HG03558 (cell line): ENCODE results near the gene TP73.

Source experiments
- ATAC-seq: cut with Tn5 transposase; IDR thresholded peaks from one replicate; pipeline ENCODE4 v1.9.1; 2021; ENCODE audit warnings: moderate number of reproducible peaks; ENCODE audit not compliant: unreplicated experiment; ENCODE audit errors: extremely low read depth

Gene TP73

DNA sequence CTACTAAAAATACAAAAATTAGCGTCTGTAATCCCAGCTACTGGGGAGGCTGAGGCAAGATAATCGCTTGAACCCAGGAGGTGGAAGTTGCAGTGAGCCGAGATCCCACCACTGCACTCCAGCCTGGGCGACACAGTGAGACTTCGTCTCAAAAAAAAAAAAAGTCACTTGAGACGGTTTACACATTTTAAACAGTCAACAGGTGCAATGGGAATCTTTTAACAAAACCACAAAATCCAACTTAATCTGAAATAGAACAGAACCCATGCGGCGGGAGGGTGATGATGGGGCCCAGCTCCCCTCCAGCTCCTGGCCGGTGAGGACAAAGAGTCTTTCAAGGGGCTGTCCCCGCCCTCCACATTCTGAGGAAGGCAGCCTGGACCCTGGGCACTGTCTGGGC lies 48.3 kb downstream of the TP73 start:
- ATAC-seq: no peak

DNA sequence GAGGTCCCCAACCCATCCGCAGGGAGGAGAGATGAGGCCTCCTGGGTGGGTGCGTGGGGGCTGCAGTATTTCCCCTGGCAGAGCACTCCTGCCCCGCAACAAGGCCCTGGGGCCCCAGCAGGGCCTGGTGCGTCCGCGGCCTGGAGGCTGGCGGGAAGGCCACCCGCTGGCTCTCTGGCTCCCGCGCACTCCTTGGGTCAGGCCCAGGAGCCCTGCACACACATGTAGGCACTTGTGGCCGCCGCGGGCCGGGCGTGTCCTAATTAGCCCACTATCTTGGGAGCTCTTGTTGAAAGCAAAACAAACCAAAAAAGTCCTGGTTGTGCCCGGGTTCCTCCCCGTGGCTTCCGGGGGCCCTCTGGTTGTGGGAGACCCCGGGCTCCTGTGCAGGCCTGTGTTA lies 50.2 kb downstream of the TP73 start:
- no peak for ATAC-seq

DNA sequence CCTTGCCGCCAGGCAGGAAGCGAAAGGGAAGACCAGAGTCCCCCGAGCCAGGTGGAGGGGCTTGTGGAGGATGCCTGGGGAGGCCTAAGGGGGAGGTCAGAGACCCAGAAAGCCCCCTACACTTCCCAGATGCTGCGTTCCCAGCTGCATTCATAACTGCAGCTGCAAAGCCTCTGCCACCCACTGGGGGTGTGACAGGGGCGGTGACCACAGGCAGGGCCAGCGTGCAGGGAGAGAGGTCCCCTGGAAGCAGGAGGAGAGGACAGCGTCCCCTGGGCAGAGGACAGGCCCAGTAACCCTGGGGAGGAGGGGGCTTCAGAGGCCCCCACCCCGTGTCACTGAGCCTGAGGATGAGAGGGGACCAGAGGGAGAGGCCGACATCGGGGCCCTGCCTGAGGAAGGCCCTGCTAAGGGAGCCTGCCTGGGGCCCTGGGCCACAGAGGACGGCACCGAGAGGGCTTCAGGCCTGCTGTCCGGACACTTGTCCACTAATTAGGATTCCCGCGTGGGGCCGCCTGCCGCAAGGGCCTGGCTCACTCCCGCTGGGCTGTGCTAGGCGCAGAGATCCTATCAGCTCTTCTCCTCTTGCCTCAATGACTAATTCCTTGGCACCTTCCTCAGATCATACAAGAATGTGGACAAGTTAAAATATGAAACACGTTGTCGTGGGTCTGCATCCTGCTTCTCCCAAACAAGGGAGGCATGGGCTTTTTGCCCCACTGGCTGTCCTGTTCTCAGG lies 50.8 kb downstream of the TP73 start:
- ATAC-seq: no peak

GRCh38 chr1:3703786-3704371 lies 51.6 kb downstream of the TP73 start:
- no peak for ATAC-seq

DNA sequence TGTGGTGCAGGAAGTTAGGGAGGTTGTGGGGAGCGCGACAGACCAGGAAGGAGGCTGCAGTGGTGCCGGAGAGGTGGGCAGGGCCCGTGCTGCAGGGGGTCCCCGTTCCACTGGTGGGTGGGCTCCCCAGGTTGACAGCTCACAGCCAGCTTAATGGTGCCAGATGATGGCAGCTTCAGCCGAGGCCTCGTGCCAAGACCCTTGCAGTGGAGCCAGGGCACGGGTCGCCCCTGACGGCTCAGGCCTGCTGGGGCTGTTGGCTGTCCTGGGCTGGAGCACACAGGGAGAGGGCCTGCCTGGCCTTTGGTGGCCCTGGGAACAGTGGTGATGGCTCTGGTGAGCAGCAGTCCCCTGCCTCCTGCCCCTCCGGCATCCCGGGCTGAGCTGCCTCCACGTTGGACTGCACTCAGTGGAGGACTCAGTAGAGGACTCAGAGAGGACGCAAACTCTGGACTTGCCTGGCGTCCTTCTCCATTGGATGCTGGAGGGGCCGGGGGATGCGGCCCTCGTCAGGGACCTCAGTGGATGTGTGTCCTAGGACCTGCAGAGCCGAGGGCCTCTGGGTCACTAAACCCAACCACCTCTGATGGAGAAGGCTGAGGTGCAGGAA lies 53.1 kb downstream of the TP73 start:
- no peak for ATAC-seq

DNA sequence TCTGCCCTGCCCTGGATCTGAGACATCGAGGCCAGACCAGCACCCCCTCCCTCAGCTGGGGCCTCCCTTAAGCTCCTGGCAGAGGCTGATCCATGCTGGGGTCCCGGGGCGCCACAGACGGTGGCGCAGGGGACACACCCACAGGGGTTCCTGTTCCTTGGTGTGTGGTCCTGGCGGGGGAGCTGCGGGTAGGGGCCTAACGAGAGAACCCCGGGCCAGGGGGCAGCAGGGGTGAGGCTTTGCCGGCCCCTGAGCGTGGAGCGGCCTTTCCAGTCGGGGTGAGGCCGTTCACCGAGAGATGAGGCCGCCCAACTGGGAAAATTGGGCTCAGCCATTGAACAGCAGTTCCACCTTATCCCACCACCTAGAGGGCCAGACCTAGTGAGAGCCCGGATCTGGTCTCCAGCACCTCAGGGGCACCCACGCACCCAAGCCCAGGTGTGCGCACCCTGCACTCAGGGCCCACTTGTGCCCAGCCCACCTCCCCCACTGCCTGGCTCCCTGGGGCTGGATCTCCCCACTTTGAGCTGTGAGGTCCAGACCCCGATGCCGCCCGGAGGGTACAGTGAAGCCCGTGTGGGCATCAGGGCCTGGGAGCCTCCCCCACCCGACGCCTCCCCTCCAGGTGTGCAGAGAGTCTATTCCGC lies 54.5 kb downstream of the TP73 start:
- no peak for ATAC-seq

DNA sequence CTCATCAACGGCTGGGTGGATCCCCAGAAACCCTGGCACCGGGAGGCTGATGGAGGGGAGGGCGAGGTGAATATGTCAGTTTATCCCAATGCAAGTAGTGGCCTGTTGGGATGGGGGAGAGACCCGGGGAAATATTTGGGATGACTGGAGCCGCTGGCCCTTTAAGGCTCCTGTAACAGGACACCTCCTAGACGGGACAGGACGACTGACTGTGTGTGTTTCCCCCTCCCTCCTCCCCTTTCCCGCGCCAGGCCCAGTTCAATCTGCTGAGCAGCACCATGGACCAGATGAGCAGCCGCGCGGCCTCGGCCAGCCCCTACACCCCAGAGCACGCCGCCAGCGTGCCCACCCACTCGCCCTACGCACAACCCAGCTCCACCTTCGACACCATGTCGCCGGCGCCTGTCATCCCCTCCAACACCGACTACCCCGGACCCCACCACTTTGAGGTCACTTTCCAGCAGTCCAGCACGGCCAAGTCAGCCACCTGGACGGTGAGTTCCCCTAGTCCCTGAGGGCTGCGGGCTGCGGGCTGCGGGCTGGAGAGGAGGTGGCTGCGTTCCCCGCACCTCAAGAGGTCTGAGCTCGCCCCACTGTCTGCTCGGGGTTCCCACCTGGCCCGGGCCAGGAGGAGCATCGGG lies 55.1 kb downstream of the TP73 start:
- no peak for ATAC-seq

DNA sequence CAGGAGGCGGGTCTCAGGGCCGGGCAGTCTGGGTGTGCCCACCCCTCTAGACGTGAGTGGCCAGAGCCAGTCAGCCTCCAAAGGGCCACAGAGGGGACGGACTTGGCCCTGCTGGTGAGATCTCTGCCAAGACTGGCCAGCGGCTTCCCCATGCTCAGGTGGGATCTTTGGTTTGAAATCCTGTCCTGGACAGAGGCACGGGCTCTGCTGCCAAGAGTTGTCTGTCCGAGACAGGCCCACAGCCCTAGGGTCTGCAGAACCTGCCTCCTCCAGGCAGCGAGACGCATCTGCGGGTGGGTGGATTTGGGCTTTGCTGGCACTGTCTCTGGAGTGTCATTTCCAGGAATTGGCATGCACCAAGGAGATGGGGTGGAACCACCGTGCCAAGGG lies 55.6 kb downstream of the TP73 start:
- ATAC-seq: no peak

GRCh38 chr1:3708791-3709190 lies 56.5 kb downstream of the TP73 start:
- no peak for ATAC-seq

GRCh38 chr1:3710251-3710650 lies 57.9 kb downstream of the TP73 start:
- ATAC-seq: no peak

DNA sequence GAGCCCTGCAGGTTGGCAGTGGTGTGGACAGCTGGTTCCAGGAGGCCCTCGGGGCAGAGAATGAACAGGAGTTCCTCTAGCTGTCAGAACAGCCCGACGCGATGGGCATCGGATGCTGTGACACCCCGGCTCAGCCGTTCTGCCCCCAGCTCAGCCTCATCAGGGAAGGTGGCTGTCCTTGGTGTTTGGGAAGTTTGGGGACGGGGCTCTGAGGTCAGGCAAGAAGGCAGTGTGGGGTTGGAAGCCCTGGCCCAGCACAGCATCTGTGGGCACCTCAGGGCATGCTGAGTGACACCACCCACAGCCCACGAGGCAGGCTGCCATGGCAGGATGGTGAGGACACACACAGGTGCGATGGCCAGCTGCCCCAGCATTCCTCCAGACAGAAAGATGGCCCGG lies 59.1 kb downstream of the TP73 start:
- ATAC-seq: no peak

DNA sequence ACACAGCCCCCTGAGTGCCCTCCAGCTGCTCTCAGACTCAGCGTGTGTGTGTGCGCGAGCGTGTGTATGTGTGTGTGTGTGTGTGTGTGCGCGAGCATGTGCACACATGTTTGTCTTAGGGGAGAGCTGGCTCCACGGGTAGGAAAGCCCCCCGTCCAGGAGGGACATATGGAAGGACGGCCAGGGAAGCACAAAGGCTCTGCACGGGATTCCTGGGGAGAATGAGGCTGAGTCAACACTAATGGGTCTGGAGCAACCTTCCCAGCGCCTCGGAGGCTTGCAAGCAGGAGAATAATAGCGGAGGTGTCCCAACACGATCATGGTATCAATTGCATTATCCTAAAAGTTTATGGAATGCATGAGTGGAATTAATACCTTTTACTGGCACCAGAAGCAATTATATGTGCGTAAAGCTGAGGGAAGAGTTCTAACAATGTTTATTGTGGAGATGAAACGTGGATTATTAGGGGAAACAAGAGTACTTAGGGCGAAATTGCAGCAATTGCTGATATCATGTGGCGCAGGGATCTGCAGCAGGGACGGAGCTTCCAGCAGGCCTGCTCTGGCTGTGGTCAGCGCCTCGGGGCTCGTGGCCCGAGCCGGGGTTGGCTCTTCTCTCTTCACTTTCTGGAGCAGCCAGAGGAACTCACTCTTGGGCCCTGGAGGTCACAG lies 59.6 kb downstream of the TP73 start:
- no peak for ATAC-seq

- no peak for ATAC-seq
Measured at GRCh38 chr1:3712573-3713535, 60.5 kb downstream of the TP73 start.

DNA sequence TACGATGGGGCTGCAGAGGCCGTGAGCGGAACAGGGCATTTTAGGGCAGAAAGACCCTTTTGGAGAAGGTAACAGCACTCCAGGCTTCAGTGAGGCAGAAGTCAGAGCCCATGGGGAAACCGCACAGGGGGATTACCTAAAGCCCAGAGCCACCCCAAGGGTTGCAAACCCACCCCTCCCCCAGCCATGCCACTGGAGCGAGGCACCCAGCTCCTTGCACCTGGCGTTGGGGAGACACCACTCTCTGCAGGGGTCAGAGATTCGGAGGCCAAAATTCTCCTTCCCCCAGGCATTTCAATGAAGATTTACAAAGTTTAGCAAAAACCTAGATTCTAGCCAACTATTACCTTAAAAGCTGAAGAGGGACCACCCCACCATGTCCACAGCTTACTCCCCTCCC lies 61.5 kb downstream of the TP73 start:
- ATAC-seq: no peak

- no peak for ATAC-seq
Measured at GRCh38 chr1:3714284-3714741, 62.0 kb downstream of the TP73 start.

- ATAC-seq: no peak
Measured at GRCh38 chr1:3714814-3715213, 62.5 kb downstream of the TP73 start.

GRCh38 chr1:3716351-3716750 lies 64.0 kb downstream of the TP73 start:
- no peak for ATAC-seq

GRCh38 chr1:3717041-3717714 lies 64.9 kb downstream of the TP73 start:
- ATAC-seq: no peak
